Cardiac septum (tissue), 1 donor: ENCODE results near the gene ERLIN1. TPM values are rescaled to one million over a fixed set of nuclear protein-coding genes. Genes with fewer than 3 reads are reported as not detected.

Experiments
- DNase-seq: peaks from one replicate; pipeline ENCODE4 v3.0.0-alpha.2; 2020; ENCODE audit warnings: low spot score
- intact Hi-C: fragments of 100-400 bp; cut with DNase I; formaldehyde crosslinking; loops from one replicate; pipeline ENCODE4 v1.14.0; 2022
- total RNA-seq: library from RNA; stranded (reverse); fragmentation: NEBNext Ultra II Directional; extraction: Animal tissue kit (Norgen Biotek cat#: 25700); gene quantifications from one replicate; pipeline ENCODE4 v1.2.1, GENCODE V29; 2021
- donor health status: DM: no; HTN: no; CAD: no.

ERLIN1 gene
- total RNA-seq, 1 donor from 2014 or later, result 7.2 TPM

- DNase-seq, result no peak
- intact Hi-C loops, result no loop called here
Observed at GRCh38 chr10:100174699-100175677, 10.8 kb downstream of the ERLIN1 start.

GRCh38 chr10:100173035-100173434 lies 12.8 kb downstream of the ERLIN1 start:
- no peak for DNase-seq
- intact Hi-C loops, result no loop called here

GRCh38 chr10:100172349-100172748 lies 13.5 kb downstream of the ERLIN1 start:
- no peak for DNase-seq
- intact Hi-C loops, result no loop called here

- intact Hi-C loops, result no loop called here
- no peak for DNase-seq
Observed at GRCh38 chr10:100168313-100168643, 17.6 kb downstream of the ERLIN1 start.

GRCh38 chr10:100167553-100168312 lies 18.1 kb downstream of the ERLIN1 start:
- DNase-seq, result no peak
- intact Hi-C loops, result no loop called here

- intact Hi-C loops, result no loop called here
- no peak for DNase-seq
Observed at GRCh38 chr10:100163704-100164621, 21.9 kb downstream of the ERLIN1 start.

- no peak for DNase-seq
- intact Hi-C loops, result no loop called here
Observed at GRCh38 chr10:100162696-100163095, 23.1 kb downstream of the ERLIN1 start.

- intact Hi-C loops, result no loop called here
Observed at GRCh38 chr10:100158044-100158805, 27.6 kb downstream of the ERLIN1 start.

GRCh38 chr10:100157156-100157555 lies 28.7 kb downstream of the ERLIN1 start:
- intact Hi-C loops, result no loop called here

More at GRCh38 chr10:100158044-100158805, 27.6 kb downstream of the ERLIN1 start:
- DNase-seq, result no peak

GRCh38 chr10:100155936-100156335 lies 29.9 kb downstream of the ERLIN1 start:
- no peak for DNase-seq
- intact Hi-C loops, result no loop called here

More at GRCh38 chr10:100157156-100157555, 28.7 kb downstream of the ERLIN1 start:
- no peak for DNase-seq

GRCh38 chr10:100154666-100155065 lies 31.2 kb downstream of the ERLIN1 start:
- DNase-seq, result no peak
- intact Hi-C loops, result no loop called here

- DNase-seq, result no peak
- intact Hi-C loops, result no loop called here
Observed at GRCh38 chr10:100153239-100153825, 32.5 kb downstream of the ERLIN1 start.

- intact Hi-C loops, result no loop called here
- no peak for DNase-seq
Observed at GRCh38 chr10:100151723-100152300, 34.0 kb downstream of the ERLIN1 start.

GRCh38 chr10:100148353-100149211 lies 37.2 kb downstream of the ERLIN1 start:
- DNase-seq, result no peak
- intact Hi-C loops, result no loop called here

GRCh38 chr10:100146875-100147650 lies 38.8 kb downstream of the ERLIN1 start:
- intact Hi-C loops, result no loop called here
- no peak for DNase-seq

- intact Hi-C loops, result no loop called here
- DNase-seq, result no peak
Observed at GRCh38 chr10:100146398-100146797, 39.4 kb downstream of the ERLIN1 start.
